Hepatocyte (in vitro differentiated cells): ENCODE data around the gene OCRL.

ENCODE experiments used
- EZH2 ChIP-seq: fragments of 200-600 bp; sonication (generic); IDR thresholded peaks from 2 replicates; pipeline ENCODE4 v1.6.1; 2016; ENCODE audit warnings: antibody characterized with exemption, mild to moderate bottlenecking, borderline replicate concordance
- TF ChIP-seq, protein P1 (sequence below): fragments of 200-600 bp; sonication (generic); IDR thresholded peaks from 2 replicates; pipeline ENCODE4 v1.5.1; 2016; ENCODE audit warnings: antibody characterized with exemption, mild to moderate bottlenecking; ENCODE audit not compliant: poor library complexity

DNA sequence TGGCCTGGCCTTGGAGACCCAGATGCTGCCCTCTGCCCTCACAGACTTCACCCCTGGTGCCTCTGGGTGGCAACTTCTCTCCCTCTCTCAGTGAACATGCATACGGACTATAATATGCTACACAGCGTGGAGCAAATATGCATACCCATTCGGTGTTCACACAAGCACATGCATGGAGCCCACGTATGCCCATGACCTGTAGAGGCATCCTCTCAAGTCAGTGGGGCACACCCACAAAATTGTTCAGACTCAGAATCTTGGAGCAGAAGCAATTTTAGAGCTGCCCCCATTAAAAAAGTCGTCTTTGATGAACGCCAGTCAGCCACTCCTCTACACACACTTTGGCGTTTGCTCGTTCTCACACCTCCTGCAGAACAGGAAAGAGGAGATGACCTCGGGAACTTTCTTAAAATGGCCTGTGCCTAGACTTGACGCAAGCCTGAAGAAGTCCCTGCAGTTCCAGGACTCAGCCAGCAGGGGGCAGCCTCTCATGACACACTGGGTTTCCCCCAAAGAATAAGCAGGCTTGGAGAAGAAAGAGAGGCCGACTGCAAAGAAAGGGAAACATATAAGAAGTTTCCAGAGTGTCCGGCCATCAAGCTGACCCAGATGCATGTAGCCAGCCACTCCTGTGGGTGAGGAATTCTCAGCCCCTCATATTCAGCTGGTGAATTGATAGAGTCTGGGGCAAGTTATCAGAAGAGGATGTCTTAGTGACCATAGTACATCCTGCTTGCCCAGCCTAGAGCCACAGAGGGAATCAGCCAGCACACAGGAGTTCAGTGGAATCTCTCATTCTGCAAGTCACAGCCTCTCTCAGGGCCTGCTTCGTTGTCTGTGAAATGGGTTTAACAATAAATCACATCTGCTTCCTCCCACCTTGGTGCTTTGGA, 97.4 kb downstream of the OCRL start:
- TF ChIP-seq, protein P1, sequence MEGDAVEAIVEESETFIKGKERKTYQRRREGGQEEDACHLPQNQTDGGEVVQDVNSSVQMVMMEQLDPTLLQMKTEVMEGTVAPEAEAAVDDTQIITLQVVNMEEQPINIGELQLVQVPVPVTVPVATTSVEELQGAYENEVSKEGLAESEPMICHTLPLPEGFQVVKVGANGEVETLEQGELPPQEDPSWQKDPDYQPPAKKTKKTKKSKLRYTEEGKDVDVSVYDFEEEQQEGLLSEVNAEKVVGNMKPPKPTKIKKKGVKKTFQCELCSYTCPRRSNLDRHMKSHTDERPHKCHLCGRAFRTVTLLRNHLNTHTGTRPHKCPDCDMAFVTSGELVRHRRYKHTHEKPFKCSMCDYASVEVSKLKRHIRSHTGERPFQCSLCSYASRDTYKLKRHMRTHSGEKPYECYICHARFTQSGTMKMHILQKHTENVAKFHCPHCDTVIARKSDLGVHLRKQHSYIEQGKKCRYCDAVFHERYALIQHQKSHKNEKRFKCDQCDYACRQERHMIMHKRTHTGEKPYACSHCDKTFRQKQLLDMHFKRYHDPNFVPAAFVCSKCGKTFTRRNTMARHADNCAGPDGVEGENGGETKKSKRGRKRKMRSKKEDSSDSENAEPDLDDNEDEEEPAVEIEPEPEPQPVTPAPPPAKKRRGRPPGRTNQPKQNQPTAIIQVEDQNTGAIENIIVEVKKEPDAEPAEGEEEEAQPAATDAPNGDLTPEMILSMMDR = peak; percentile 69
- no peak for TF ChIP-seq EZH2
